Pulmonary artery endothelial cell (primary cell): ENCODE data around the gene LAIR1. TPM values are rescaled to one million over a fixed set of nuclear protein-coding genes. Genes with fewer than 3 reads are reported as not detected.
"Not testable (repeated sequence)": the region's sequence is repeated elsewhere in the genome, so short reads cannot be mapped to it uniquely, and the experiment has no call there.

Source experiments
- DNase-seq: peaks from one replicate; pipeline ENCODE4 v3.0.0-alpha.2; 2011; ENCODE audit warnings: low read depth, low spot score
- total RNA-seq: library from RNA; depleted of rRNA; stranded (reverse); fragments of >200 nt; gene quantifications from 2 replicates; pipeline ENCODE4 v1.2.3, GENCODE V29; 2014

LAIR1 gene
- total RNA-seq, 1 donor from 2014 or later = not detected

DNA sequence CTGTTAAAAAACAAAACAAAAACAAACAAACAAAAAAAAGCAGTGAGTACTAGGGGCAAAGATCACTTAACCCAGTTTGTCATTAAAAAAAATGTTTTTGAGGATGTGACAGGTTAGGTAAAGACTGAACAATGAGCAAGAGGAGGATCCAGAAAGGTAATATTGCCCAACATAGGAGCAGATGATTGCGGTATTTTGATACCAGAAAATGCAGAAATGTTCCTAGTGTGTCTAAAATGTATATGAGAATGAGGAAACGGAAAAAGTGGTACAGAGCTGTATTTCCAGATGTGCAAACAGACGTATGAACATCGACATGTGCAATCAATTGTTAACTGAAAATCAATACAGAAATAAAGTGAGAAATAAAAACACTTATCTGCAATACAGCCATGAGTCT is 20.9 kb downstream of the LAIR1 start:
- DNase-seq = no peak

DNA sequence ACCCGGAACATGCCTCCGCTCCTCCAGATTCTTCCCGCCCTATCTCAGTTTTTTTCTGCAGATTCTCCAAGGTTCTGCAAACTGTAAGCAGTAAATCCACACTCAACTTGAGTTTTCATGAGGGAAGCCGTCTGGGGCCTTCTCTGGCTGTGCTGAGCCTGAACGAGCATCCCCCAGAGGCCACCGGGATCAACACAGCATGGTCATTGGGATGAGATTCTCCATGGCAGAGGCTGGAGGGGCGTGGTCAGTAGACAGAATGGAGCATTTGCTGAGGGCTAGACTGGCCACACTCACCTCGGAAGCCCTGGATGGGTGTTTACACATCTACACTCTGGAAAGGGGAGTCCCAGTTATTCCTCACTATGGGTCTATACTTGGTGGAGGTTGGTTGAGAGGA is 23.4 kb downstream of the LAIR1 start:
- DNase-seq = no peak

DNA sequence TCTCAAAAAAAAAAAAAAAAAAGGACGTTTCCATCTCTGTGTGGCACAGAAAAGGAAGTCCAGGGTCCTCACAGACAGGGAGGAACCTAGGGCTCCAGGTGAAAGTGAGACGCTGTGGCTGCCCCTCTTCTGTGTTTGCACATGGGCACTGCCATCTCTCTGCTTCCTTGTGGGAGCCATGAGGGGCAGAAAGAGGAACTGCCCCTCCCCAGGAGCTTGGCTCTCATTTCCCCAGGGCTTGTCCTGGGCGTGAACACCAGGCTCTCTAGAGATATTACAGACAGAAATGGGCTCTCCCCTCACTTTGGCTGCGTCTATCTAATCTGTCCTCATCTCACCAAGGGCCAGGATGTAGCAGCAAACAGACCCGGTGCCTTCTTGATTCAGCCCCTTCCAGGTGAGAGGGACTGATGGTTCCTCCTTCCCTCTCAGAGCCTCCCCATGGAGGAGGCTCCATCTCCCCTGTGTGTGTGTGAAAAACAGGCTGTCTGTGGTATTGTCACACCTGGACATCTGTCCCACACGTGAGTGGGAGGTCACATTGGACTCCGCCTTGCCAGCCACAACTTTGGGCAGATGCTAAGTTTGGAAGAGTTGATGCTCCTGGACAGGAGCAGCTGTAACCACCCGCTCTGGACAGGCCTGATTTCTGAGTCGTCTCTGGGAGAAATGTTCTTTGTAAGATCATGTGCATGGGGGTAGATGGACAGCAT is 24.9 kb downstream of the LAIR1 start:
- DNase-seq = no peak

DNA sequence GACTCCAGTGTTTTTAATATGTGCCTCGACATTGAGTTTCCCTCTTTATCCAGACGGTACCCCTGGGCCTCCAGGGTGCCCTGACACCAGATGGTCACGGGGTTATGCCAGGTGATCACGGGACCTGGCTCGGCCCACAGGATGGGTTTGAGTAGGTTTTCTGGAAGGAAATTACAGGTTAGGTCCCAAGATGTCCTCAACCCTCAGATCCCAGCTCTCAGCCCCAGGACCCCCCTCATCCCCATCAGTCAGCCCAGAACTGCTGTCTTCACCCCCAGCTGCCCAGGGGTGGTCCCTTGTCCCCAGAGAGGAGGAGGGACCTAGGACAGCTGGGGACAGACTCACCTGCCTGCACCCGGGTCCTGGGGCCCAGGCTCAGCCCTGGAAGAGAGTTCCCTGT is 26.2 kb downstream of the LAIR1 start:
- DNase-seq = no peak

DNA sequence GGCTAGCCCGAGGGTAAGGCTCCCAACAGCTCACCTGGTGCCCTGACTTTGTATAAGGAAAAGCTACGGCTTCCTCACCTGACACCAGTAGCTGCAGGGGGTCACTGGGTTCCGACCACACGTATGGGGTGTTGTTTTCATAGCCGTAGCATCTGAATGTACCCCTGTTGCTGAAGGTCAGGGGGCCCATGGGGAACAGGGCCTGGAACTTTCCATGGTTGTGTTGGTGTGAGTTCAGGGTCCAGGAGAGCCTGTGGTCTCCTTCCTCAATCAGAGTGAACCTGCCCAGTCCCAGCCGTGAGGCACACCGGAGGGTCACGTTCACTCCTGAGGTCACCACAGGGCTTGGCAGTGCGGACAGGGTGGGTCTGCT is 26.9 kb downstream of the LAIR1 start:
- DNase-seq = no peak

DNA sequence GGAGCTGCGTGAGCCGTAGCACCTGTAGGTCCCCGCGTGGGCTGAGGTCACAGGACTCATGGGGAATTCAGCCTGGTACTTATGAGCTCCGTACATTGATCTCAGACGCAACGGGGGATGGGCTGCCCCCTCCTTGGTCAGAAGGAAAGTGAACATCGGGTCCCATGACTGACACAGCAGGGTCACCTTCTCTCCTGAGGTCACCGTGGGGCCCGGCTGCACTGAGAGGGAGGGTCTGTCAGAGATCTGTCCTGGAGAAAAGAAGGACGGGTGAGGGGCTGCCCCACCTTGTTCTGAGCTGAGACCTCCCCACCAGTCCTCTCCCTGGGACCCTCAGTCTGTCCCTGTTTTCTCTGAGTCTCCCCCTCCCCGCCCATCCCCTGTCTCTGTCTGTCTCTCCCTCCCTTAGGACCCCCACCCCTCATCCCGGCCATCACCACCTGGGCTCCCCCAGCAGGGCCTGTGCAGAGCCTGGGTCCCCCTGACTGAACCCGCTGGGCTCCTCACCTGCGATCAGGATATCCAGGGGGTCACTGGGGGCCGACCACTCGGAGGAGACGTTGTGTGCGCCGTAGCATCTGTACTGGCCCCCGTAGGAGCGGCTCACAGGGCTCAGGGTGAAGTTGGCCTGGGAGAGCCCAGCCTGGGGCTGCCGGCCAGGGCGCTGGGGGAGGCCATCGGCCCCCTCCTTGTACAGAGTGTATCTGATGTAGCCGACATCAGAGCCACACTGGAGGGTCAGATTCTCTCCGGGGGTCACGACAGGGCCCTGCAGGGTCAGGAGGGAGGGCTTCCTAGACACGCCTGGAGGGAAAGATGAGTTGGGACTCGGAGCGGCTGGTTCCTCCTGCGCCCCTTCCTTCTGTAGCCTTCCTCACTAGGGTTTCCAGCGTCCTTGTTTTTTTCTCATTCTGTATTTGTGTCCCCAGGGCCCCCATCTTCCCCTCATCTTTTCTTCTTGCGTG is 27.6 kb downstream of the LAIR1 start:
- no peak for DNase-seq

DNA sequence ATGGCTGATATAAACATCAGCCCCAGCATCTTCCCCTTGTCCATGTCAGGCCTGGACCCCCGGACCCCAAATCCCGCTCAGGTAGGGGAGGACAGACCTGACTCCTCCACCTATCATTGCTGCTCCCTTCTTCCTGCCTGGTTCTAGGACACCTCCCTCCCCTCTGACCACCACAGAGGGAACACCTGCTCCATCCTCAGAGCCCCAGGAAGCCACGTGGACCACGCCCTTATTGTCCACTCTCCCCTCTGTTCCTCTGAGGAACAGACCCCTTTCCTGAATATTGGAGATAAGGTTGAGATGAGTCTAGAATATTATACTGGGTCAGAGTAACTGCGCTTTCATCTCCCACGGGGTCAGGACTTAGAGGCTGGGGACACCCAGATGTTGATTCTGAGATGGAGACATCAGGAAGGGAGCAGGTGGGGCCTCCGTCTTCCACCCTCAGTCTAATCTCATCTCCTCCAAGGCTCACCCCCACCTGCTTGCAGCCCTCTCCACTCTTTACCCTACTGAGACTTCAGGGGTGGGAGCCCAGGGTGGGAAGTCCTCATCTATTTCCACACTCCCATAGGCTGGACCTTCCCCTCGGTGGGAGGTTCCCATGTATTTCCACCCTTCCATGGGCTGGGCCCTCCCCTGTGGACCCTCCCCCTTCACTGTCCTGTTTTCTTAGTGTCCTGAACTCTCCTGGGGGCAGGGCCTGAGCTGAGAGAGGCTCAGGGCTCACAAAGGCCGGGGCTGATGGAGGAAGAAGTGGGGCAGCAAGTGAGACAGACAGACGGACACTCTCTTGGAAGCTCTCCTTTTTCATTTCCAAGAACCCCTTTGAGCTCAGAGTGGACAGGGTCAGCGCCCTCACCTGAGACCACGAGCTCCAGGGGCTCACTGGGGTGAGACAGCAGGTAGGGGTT is 28.5 kb downstream of the LAIR1 start:
- no peak for DNase-seq

DNA sequence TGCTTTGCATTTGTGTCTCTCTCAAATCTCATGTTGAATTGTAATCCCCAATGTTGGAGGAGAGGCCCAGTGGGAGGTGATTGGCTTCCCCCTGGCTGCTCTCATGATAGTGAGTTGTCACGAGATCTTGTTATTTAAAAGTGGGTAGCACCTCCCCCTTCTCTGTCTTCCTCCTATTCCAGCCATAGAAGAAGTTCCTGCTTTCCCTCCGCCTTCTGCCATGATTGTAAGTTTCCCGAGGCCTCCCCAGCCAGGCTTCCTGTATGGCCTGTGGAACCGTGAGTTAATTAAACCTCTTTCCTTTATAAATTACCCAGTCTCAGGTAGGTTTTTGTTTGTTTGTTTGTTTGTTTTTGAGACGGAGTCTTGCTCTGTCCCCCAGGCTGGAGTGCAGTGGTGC is 29.6 kb downstream of the LAIR1 start:
- no peak for DNase-seq

DNA sequence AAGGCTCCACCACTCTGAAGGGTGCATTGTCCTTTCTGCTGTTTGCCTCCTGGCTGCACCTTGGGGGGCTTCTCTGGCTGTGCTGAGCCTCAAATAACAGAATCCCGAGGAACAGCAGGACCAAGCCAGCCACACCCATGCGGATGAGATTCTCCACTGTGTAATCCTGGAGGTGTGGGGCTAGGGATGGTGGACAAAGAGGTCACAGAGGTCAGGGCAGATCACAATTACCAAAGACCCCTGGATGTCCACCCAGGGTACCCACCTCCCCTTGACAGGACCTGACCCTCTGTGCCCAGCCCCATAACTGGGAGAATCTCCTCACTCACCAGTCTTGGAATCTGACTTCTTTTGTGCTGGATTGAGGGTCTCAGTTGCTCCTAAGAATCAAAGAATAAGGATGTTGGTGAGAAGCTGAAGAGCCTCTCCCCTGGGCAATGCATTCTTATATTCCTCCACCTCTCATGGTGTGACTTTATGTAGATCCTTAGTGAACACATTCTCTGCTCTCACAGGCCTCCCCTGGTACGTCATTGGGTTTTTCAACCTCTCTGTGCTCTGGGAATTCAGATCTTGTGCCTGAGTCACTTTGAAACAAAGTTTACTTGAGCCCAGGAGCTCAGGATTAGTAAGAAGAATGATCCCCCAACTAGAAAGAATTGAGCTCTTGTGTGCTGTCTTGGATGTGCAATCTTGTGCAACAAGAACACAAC is 31.0 kb downstream of the LAIR1 start:
- DNase-seq = no peak

DNA sequence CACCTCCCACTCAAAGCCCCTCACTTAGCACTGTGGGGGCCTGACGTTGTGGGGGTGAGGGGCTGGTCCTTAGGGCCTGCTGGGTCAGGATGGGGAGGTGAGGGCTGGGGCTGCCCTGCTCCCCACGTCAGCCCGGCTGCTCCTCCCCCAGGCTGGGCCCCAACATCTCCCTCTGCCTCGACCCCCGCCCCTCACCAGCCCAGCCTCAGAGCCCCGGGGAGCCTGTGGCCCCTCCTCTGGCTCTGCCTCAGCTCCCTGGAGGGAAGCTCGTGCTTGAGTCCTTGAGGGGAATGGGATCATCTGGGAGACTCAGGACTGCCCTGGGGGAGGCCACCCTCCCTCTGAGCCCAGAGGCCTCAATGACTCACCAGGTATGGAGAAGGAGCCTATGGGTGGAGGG is 32.6 kb downstream of the LAIR1 start:
- no peak for DNase-seq

DNA sequence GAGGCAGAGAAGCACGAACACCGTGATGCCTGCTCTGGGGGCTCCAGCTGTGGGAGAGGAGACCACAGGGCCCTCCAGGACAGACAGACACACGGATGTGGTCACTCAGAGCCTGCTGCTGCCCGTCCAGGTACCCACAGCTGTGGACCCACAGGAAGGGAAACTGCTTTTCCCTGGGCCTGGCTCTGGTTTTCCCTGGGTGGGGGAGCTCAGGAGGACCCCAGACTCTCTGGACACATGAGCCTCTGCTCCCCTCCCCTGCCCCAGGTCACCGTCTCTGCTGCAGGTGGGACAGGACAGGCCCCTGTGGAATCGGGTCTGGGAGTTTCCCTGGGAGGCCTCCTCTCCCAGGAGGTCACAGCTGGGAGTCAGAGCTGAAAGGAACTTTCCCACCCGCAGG is 33.1 kb downstream of the LAIR1 start:
- DNase-seq = no peak

DNA sequence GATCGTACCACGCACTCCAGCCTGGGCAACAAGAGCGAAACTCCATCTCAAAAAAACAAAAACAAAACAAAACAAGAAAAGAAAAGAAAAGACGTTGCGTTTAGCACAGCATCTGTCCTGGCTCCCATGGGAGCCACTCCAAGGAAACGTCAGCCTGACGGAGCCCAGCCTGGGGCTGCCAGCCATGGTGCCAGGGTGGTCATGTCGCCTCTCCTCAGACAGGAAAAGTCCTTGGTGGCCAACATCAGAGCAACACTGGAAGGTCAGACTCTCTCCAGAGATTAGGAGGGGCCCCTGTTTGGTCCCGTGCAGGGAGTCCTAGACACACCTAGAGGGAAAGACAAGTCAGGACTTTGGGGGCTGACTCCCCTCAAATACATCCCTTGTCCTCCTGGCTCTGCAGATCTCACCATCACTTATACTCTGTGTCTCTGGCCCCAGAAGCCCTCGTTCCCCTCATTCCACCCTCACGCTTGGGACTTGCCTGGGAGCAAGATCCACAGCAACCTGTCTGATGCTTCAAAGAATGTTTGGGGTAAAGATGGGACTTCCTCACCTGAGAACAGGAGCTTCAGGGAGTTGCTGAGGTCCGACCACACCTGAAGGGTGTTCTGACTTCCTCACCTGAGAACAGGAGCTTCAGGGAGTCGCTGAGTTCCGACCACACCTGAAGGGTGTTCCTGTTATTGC is 35.1 kb downstream of the LAIR1 start:
- no peak for DNase-seq

DNA sequence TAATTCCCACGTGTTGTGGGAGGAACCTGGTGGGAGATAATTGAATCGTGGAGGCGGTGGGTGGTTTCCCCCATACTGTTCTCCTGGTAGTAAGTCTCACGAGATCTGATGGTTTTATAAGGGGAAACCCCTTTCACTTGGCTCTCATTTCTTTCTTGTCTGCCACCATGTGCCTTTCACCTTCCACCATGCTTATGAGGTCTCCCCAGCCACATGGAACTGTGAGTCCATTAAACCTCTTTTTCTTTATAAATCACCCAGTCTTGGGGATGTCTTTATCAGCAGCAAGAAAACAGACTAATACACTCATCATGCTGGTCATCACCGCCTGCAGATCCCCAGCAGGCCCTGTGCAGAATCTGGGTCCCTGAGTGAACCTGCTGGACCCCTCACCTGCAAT is 36.0 kb downstream of the LAIR1 start:
- not testable (repeated sequence) for DNase-seq

DNA sequence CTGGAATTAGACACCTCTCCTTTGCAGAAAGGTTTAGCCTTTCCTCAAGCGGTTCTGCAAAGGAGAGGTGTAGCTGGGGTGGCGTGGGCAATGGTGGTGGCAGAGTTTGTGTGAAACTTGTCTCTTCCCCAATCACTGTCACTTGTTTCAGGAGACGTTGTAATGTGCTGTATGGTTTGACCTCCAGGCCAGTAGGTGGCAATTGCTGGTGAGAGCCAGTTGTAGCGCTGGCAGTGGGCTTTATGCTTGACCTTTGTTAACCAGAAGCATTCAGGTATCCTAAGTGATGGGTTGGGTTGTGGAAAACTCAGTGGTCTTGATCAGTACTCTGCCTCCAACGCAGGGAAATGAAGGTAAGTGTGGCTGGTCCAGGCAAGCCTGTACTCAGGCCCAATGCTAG is 39.1 kb downstream of the LAIR1 start:
- DNase-seq = no peak

DNA sequence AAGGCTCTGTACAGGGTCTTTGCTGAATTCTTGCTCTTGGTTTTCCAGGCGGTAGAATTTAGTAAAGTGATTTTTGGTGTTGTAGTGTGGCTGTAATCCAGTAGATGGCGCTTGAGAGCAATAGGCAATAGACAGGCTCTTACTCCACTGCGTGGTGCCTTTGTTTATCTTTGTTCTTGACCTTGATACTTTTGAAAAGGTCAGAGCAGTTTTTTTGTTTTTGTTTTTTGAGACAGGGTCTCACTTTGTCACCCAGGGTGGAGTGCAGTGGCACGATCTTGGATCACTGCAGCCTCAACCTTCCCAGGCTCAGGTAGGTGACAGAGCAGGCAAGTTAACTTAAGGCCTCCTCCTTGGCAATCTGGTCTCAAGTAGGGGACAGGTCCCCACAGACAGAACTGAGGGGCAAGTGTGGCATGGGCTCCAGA is 39.5 kb downstream of the LAIR1 start:
- no peak for DNase-seq

DNA sequence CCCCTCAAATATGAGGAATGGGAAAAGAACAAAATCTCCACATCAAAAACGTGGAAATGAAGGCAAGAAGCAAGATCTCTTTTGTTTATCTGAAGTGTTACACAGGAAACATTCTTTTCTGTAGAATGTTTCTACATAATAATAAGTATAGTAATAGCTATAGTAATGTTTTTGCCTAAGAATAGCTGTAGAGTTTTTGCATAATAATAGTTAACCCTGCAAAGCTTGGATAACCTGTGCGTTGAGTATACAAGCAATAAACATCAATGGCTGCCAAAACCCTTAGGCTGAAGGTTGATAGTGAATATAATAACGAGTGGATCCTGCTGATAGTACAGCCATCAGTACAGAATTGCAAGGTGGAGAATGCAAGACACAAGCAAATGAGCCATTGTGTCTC is 40.7 kb downstream of the LAIR1 start:
- no peak for DNase-seq

DNA sequence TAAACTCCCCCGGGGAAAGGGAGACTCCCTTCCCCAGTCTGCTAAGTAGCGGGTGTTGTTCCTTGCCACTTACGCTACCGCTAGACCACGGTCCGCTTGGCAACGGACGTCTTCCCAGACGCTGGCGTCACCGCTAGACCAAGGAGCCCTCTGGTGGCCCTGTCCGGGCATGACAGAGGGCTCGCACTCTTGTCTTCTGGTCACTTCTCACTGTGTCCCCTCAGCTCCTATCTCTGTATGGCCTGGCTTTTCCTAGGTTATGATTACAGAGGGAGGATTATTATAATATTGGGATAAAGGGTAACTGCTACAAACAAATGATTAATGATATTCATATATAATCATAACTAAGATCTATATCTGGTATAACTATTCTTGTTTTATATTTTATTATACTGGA is 41.8 kb downstream of the LAIR1 start:
- not testable (repeated sequence) for DNase-seq

DNA sequence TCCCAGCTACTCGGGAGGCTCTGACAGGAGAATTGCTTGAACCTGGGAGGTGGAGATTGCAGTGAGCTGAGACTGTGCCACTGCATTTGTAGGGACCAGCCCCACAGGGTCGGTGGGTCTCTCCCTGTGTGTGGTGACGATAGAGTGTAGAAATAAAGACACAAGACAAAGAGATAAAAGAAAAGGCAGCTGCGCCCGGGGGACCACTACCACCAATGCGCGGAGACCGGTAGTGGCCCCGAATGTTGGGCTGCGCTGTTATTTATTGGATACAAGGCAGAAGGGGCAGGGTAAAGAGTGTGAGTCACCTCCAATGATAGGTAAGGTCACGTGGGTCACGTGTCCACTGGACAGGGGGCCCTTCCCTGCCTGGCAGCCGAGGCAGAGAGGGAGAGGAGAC is 42.4 kb downstream of the LAIR1 start:
- not testable (repeated sequence) for DNase-seq

DNA sequence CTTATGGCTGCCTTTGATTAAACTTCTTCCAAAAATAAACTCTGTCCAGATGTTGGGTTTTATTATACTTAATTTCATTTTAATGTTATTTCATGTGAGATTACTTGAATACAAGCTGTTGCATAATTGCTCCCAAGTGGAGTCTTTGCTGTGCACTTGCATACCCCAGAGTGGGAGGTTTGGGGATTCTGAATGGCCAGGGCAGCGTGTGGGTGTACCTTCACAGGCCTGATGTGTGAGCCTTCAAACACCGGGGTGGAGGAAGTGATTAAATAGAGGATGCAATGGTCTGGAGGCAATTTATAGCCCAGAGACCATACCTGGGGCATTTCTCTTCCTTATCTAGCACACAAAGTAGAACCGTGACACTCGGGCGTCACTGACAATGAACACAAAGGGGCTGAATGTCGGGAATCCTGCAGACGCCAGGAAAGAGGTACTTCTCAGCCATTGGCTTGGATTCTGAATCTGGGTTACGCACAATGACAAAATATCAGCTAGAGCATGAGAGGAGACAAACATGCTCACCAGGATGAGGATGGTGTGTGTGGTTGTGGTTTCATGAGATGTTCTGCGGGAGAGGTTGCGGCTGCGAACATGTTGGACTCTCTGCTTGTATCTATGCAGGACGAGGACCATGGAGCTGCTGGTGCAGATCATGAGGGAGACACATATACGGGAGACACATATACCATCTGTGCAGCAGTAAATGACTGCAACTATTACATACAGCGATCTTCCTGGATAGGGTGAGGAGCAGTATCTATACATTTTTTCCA is 44.6 kb downstream of the LAIR1 start:
- DNase-seq = no peak

DNA sequence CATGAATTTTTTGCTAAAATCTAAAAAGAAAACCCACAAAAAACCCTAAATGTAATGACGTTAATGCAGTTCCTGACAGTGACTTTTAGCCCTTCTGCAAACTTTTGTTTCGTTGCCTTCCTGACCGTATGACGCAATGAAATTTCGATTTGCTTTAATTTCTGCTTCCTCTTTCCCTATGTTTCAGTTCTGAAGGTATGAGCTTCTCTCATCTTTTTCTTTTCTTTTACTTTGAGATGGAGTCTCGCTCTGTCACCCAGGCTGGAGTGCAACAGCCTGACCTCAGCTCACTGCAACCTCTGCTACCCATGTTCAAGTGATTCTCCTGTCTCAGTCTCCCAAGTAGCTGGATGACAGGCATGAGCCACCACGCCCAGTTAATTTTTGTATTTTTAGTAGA is 45.7 kb downstream of the LAIR1 start:
- DNase-seq = no peak
